Stimulated activated effector memory CD8-positive, alpha-beta T cell treated with anti-CD3 and anti-CD28 coated beads, Interleukin-12 subunit alpha, Interleukin-12 subunit beta, amount 100 ng/mL, for 72 hours (primary cell): ENCODE measurements around the gene PRXL2C.

ENCODE experiments used
- ATAC-seq: fragments of 150-1000 bp; cut with Tn5 transposase; 2 replicates; pipeline ENCODE4 v1.10.0; 2021
- DNase-seq, 2 donors: peaks; one replicate each; pipeline ENCODE4 v3.0.0; 2021 to 2022; ENCODE audit warnings: low spot score in 2 of 2
- H3K27ac Mint-ChIP-seq: one replicate; pipeline ENCODE4 v1.8.0; 2022; ENCODE audit warnings: mild to moderate bottlenecking, mixed read lengths
- H3K36me3 Mint-ChIP-seq: one replicate; pipeline ENCODE4 v1.8.0; 2022; ENCODE audit warnings: mild to moderate bottlenecking, mixed read lengths
- H3K4me1 Mint-ChIP-seq: one replicate; pipeline ENCODE4 v1.8.0; 2022; ENCODE audit warnings: mixed read lengths
- H3K4me3 Mint-ChIP-seq: one replicate; pipeline ENCODE4 v1.8.0; 2022; ENCODE audit warnings: mild to moderate bottlenecking, mixed read lengths
- H3K9me3 Mint-ChIP-seq: one replicate; pipeline ENCODE4 v1.8.0; 2022; ENCODE audit warnings: mixed read lengths

PRXL2C gene

DNA sequence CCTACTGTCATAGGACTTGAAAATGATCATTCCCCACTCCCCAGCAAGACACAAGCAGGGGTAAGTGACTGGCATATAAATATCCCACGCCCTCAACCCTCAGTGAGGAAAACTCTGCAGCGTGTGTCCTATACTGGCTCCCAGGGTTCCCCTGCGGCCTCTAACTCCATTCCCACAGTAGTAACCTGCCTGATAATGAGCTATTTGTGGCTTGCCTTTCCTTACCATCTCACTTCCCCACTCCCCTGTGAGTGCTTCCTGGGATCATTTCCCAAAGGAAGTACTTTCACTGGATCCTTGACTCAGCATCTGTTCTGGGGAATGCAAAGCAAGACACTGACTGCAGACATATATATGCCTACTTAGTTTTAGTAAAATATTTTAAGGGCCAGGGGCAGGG, 49.8 kb downstream of the PRXL2C start:
- no peaks in the 10 kb centered on the region for H3K9me3 Mint-ChIP-seq
- H3K4me3 Mint-ChIP-seq, result no peak overlapping the region
- no peak for DNase-seq
- H3K27ac Mint-ChIP-seq, result no peak overlapping the region
- H3K4me1 Mint-ChIP-seq, result no peaks in the 10 kb centered on the region
- ATAC-seq, result no peak
- no peaks in the 10 kb centered on the region for H3K36me3 Mint-ChIP-seq

DNA sequence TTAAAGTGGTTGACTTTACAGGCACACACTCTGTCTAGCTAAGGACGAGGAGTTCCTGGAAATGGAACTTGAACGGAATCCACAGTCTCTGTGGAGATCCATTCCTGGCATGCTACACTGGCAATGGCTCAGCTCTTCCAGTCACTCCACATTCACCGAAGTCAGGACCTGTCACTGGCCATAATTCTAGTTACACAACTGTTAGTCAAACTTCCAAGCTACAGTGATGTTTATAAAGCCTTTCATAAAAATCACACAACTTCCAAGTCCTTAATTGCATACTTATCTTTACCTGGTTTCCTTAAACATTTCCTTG, 51.2 kb downstream of the PRXL2C start:
- H3K4me3 Mint-ChIP-seq, result no peak overlapping the region
- H3K4me1 Mint-ChIP-seq, result no peaks in the 10 kb centered on the region
- H3K27ac Mint-ChIP-seq, result no peak overlapping the region
- DNase-seq, result no peak
- no peaks in the 10 kb centered on the region for H3K36me3 Mint-ChIP-seq
- ATAC-seq, result no peak
- no peaks in the 10 kb centered on the region for H3K9me3 Mint-ChIP-seq

DNA sequence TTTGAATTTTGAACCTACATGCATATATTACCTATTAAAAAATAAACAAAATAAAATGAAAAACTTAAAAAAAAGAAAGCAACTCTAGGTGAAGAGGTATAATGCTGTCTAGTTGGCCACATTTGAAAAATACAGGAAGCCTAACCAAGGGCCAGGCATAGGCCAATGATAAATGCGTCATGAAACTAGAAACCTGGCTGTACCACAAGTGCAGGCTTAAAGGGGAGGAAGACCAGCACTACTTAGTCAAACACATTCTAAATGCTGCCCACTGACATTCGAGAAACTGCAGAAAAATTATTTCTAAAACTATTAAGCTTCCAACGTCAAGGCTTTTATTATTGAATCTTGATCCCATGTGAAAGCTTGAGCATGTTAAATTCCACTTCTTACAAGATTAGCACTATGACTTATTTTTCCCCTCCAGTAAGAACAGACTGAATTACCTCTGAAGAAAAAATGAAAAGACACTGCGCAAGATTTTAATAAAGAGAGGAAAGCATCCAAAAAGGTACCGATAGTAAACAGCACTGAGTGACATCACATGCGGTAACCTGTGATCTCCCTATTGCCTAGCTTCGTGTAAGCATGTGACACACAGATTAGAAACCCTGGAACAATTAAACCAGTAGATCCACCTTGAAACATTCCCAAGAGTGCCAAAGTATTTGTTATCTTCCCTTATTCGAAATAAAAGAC, 51.7 kb downstream of the PRXL2C start:
- Mint-ChIP-seq H3K4me3 (no peak overlapping the region), H3K9me3 (no peaks in the 10 kb centered on the region), H3K36me3 (no peaks in the 10 kb centered on the region), H3K27ac (no peak overlapping the region), H3K4me1 (no peaks in the 10 kb centered on the region)
- ATAC-seq, result no peak
- DNase-seq, result no peak

DNA sequence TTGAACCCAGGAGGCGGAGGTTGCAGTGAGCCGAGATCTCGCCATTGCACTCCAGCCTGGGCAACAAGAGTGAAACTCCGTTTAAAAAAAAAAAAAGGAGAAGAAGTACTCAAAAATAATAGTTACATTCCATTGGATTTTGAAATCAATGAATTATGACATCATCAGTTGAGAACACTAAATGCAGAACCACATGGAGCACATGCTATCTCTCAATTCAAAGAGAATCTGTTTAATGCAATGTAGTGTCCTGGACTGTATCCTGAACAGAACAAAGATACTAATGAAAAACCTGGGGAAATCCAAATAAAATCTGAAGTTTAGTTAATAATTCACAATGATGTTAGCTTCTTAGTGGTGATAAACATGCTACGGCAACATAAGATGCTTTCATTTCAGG, 55.8 kb downstream of the PRXL2C start:
- ATAC-seq, result no peak
- H3K4me1 Mint-ChIP-seq, result no peaks in the 10 kb centered on the region
- no peaks in the 10 kb centered on the region for H3K36me3 Mint-ChIP-seq
- H3K27ac Mint-ChIP-seq, result no peak overlapping the region
- no peaks in the 10 kb centered on the region for H3K9me3 Mint-ChIP-seq
- H3K4me3 Mint-ChIP-seq, result no peak overlapping the region
- no peak for DNase-seq

DNA sequence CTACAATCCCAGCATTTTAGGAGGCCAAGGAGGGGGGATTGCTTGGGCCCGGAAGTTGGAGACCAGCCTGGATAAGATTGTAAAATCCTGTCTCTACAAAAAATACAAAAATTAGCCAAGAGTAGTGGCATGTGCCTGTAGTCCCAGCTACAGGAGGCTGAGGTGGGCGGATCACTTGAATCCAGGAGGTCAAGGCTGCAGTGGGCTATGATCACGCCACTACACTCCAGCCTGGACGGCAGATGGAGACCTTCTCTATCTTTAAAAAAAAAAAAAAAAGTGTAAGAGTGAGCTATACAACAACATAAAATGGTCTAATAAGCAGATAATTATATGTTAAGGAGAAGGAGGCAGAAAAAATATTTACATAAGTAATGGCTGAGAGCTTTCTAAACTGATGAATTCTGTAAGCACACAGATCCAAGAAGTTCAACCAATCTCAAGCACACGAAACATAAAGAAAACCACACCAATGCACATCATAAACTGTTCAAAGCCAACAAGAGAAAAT, 58.5 kb downstream of the PRXL2C start:
- Mint-ChIP-seq H3K4me1 (no peaks in the 10 kb centered on the region), H3K36me3 (no peaks in the 10 kb centered on the region)
- ATAC-seq, result no peak

More for the DNA sequence above, 58.5 kb downstream of the PRXL2C start:
- no peak for DNase-seq
- Mint-ChIP-seq H3K9me3 (no peaks in the 10 kb centered on the region), H3K4me3 (no peak overlapping the region), H3K27ac (no peak overlapping the region)
